Fibroblast of villous mesenchyme (primary cell): ENCODE data around the gene RAB39A. TPM values are rescaled to one million over a fixed set of nuclear protein-coding genes. Genes with fewer than 3 reads are reported as not detected.

Source experiments
- DNase-seq: peaks from one replicate; pipeline ENCODE4 v3.0.0-alpha.2; 2010; ENCODE audit warnings: low read depth
- H3K4me3 ChIP-seq: 2 replicates; pipeline ENCODE4 v1.5.1; 2011; ENCODE audit warnings: low read depth, mild to moderate bottlenecking, low read length
- CTCF ChIP-seq: IDR thresholded peaks from 2 replicates; pipeline ENCODE4 v1.5.1; 2012; ENCODE audit warnings: low read depth, mild to moderate bottlenecking, low read length; ENCODE audit not compliant: insufficient read depth
- total RNA-seq: library from RNA; depleted of rRNA; stranded (reverse); fragments of >200 nt; gene quantifications from 2 replicates; pipeline ENCODE4 v1.2.3, GENCODE V29; 2012

The RAB39A gene
- total RNA-seq, 1 donor, result not detected

- no peak for TF ChIP-seq CTCF
- no peak for DNase-seq
- no peak overlapping the region for H3K4me3 ChIP-seq
Observed at GRCh38 chr11:107991868-107992414, 63.7 kb downstream of the RAB39A start.

GRCh38 chr11:107996006-107996776 is 67.9 kb downstream of the RAB39A start:
- no peak overlapping the region for H3K4me3 ChIP-seq
- TF ChIP-seq CTCF, result no peak
- peak; percentile 42 for DNase-seq

GRCh38 chr11:107998761-107999160 is 70.5 kb downstream of the RAB39A start:
- no peak for TF ChIP-seq CTCF
- no peak overlapping the region for H3K4me3 ChIP-seq
- DNase-seq, result no peak

GRCh38 chr11:107999759-108000455 is 71.7 kb downstream of the RAB39A start:
- DNase-seq, result peak; percentile 59
- H3K4me3 ChIP-seq, result no peak overlapping the region
- peak; percentile 79 for TF ChIP-seq CTCF

GRCh38 chr11:108002476-108002875 is 74.2 kb downstream of the RAB39A start:
- H3K4me3 ChIP-seq, result no peak overlapping the region
- no peak for DNase-seq
- no peak for TF ChIP-seq CTCF

GRCh38 chr11:108003623-108004022 is 75.4 kb downstream of the RAB39A start:
- no peak for DNase-seq
- TF ChIP-seq CTCF, result no peak
- H3K4me3 ChIP-seq, result no peak overlapping the region
